GM12878 (cell line): ENCODE measurements around the gene REEP3. TPM values are rescaled to one million over a fixed set of nuclear protein-coding genes. Genes with fewer than 3 reads are reported as not detected.

Source experiments
- ATAC-seq: fragments of 200-7000 bp; cut with Tn5 transposase; 3 replicates; pipeline ENCODE4 v1.9.1; 2020; ENCODE audit warnings: mild to moderate bottlenecking, moderate library complexity
- BruUV-seq: library from RNA; stranded (reverse); fragments of 400-500 nt; replicated peaks from 2 replicates; lab custom pipeline; 2021; lab: Mats Ljungman, UMichigan
- CTCF ChIA-PET: fragments of 300-600 bp; sonication (Branson Sonifier 250); formaldehyde crosslinking; extraction: SDS; loops from one replicate; lab custom pipeline; 2021; ENCODE audit warnings: inconsistent platforms; lab: Yijun Ruan, JAX
- POLR2A ChIA-PET: fragments of 350-600 bp; formaldehyde crosslinking; extraction: SDS; loops from one replicate; lab custom pipeline; 2021; ENCODE audit warnings: inconsistent platforms; lab: Charles Lee
- RAD21 ChIA-PET: fragments of 300-600 bp; sonication (Branson Sonifier 250); formaldehyde crosslinking; loops from one replicate; lab custom pipeline; 2023; ENCODE audit warnings: antibody characterized with exemption; ENCODE audit not compliant: unreplicated experiment; lab: Charles Lee
- SMC1A ChIA-PET: fragments of 300-600 bp; sonication (Branson Sonifier 250); formaldehyde crosslinking; loops from one replicate; lab custom pipeline; 2023; ENCODE audit not compliant: unreplicated experiment, uncharacterized antibody; lab: Charles Lee
- DNase-seq: peaks from one replicate; pipeline ENCODE4 v3.0.0-alpha.2; 2011; ENCODE audit warnings: low read depth, low spot score
- FAIRE-seq: peaks from 3 replicates; lab custom pipeline; 2011; peaks lifted over from hg19 to GRCh38; lab: Jason Lieb, UNC
- H2AFZ ChIP-seq: 2 replicates; pipeline ENCODE4 v1.6.0; 2011; ENCODE audit warnings: low read depth, low read length, control low read depth; ENCODE audit not compliant: control insufficient read depth
- H3K27ac ChIP-seq: 2 replicates; pipeline ENCODE4 v1.5.1; 2011; ENCODE audit warnings: control low read depth; ENCODE audit not compliant: control insufficient read depth, insufficient read depth
- H3K27me3 ChIP-seq, 2 experiments: replicated peaks in 1 of 2; 2 replicates each; pipeline versions ENCODE4 v1.6.0 to v1.6.1; 2011; ENCODE audit warnings: low read length in 1 of 2; ENCODE audit not compliant: control insufficient read depth in 2 of 2, insufficient read depth in 2 of 2
- H3K36me3 ChIP-seq, 2 experiments: 2 replicates each; pipeline ENCODE4 v1.5.1; 2011; ENCODE audit warnings: low read length in 1 of 2; ENCODE audit not compliant: control insufficient read depth in 2 of 2, insufficient read depth in 2 of 2
- H3K4me1 ChIP-seq: 2 replicates; pipeline ENCODE4 v1.6.1; 2011; ENCODE audit warnings: mild to moderate bottlenecking, low read length, moderate library complexity, mixed read lengths; ENCODE audit not compliant: control insufficient read depth, insufficient read depth
- H3K4me2 ChIP-seq: 2 replicates; pipeline ENCODE4 v1.6.0; 2011; ENCODE audit warnings: control low read depth; ENCODE audit not compliant: control insufficient read depth, insufficient read depth
- H3K4me3 ChIP-seq: fragments of 200-600 bp; sonication (generic); 2 replicates; pipeline ENCODE4 v1.5.1; 2016
- H3K79me2 ChIP-seq: 2 replicates; pipeline ENCODE4 v1.6.0; 2011; ENCODE audit warnings: low read length; ENCODE audit not compliant: control insufficient read depth, insufficient read depth
- H3K9ac ChIP-seq: 2 replicates; pipeline ENCODE4 v1.8.0; 2011; ENCODE audit warnings: low read length, control low read depth, mixed read lengths; ENCODE audit not compliant: control insufficient read depth, insufficient read depth
- H3K9me3 ChIP-seq: replicated peaks from 3 replicates; pipeline ENCODE4 v1.5.1; 2011; ENCODE audit warnings: mild to moderate bottlenecking, low read length; ENCODE audit not compliant: control insufficient read depth, insufficient read depth
- H4K20me1 ChIP-seq: 2 replicates; pipeline ENCODE4 v1.6.0; 2011; ENCODE audit not compliant: control insufficient read depth, insufficient read depth
- CREB1 ChIP-seq: IDR thresholded peaks from 2 replicates; pipeline ENCODE4 v1.6.1; 2012; ENCODE audit warnings: low read depth, mild to moderate bottlenecking, inconsistent platforms
- EED ChIP-seq: sonication (generic); IDR thresholded peaks from 2 replicates; pipeline ENCODE4 v1.6.1; 2016; ENCODE audit warnings: antibody characterized with exemption, low read depth
- EGR1 ChIP-seq, 2 experiments: IDR thresholded peaks; 1 replicate in 1 of 2; 2 replicates in 1 of 2; pipeline ENCODE4 v1.6.1; 2011 to 2012; ENCODE audit warnings: low read depth in 2 of 2, low read length in 2 of 2, borderline replicate concordance in 1 of 2, mild to moderate bottlenecking in 1 of 2, moderate library complexity in 1 of 2
- ETV6 ChIP-seq, 2 experiments: fragments of 450-650 bp in 1 of 2; IDR thresholded peaks in 1 of 2; conservative IDR thresholded peaks in 1 of 2; 2 replicates each; pipeline ENCODE4 v1.6.1; 2014; ENCODE audit warnings: antibody characterized with exemption in 1 of 2, borderline replicate concordance in 1 of 2, low read depth in 1 of 2, mild to moderate bottlenecking in 1 of 2, moderate library complexity in 1 of 2
- IRF4 ChIP-seq: IDR thresholded peaks from 2 replicates; pipeline ENCODE4 v1.6.1; 2011; ENCODE audit warnings: low read depth, low read length
- KLF5 ChIP-seq: fragments of 450-650 bp; IDR thresholded peaks from 2 replicates; pipeline ENCODE4 v1.6.1; 2014; ENCODE audit warnings: mild to moderate bottlenecking; ENCODE audit not compliant: partially characterized antibody
- NR2C2 ChIP-seq: IDR thresholded peaks from 2 replicates; pipeline ENCODE4 v1.6.1; 2011; ENCODE audit warnings: borderline replicate concordance, low read depth; ENCODE audit not compliant: control insufficient read depth, insufficient read length
- STAT1 ChIP-seq: fragments of 450-650 bp; conservative IDR thresholded peaks from 2 replicates; pipeline ENCODE4 v1.6.1; 2014; ENCODE audit warnings: antibody characterized with exemption, mild to moderate bottlenecking
- TAF1 ChIP-seq: IDR thresholded peaks from 2 replicates; pipeline ENCODE4 v1.6.1; 2011; ENCODE audit warnings: mild to moderate bottlenecking, low read depth, low read length, borderline replicate concordance
- TBL1XR1 ChIP-seq: IDR thresholded peaks from 2 replicates; pipeline ENCODE4 v1.6.1; 2012; ENCODE audit warnings: low read depth, low read length, improper control_type of control experiment
- WGBS: methylation state at CpG from one replicate; pipeline ENCODE4 v1.1.6; 2016; ENCODE audit warnings: low lambda C conversion rate; ENCODE audit not compliant: insufficient replicate concordance, insufficient coverage; ENCODE audit errors: missing lambda C conversion rate; 5-methylcytosine and 5-hydroxymethylcytosine counted together
- in situ Hi-C: fragments of 300-500 bp; cut with MboI; formaldehyde crosslinking; loops from 9 replicates; pipeline ENCODE4 v1.14.3; 2018; ENCODE audit warnings: mixed read lengths
- intact Hi-C: fragments of 100-400 bp; cut with micrococcal nuclease; formaldehyde crosslinking; loops from one replicate; pipeline ENCODE4 v1.14.2; 2022; ENCODE audit not compliant: unreplicated experiment
- polyA plus RNA-seq, 11 experiments: library from polyadenylated mRNA; depleted of rRNA in 4 of 11; unstranded in 6 of 11; stranded (reverse) in 5 of 11; fragments of >200 nt; fragmentation: Nextera tagmentation in 4 of 11; fragmentation: Illumina TruSeq in 1 of 11; extraction: Ambion mirVana in 4 of 11; extraction: Trizol in 1 of 11; gene quantifications; 1 replicate in 1 of 11; 2 replicates in 10 of 11; pipeline versions ENCODE4 v1.2.1 to v1.2.3, GENCODE V29; 2011 to 2016; ENCODE audit warnings: inconsistent platforms in 2 of 11, missing spikeins in 2 of 11, low read depth in 1 of 11
- total RNA-seq, 4 experiments: library from RNA; depleted of rRNA in 3 of 4; stranded (reverse); fragments of >200 nt in 3 of 4; fragmentation: Illumina TruSeq in 1 of 4; extraction: Trizol in 1 of 4; gene quantifications; 2 replicates each; pipeline versions ENCODE4 v1.2.1 to v1.2.3, GENCODE V29; 2013 to 2021
- TF ChIP-seq, protein P1 (sequence below): fragments of 450-650 bp; formaldehyde crosslinking; IDR thresholded peaks from 2 replicates; pipeline ENCODE4 v1.4.0; 2020; ENCODE audit warnings: mild to moderate bottlenecking, moderate library complexity
- TF ChIP-seq, protein P2 (sequence below): IDR thresholded peaks from 2 replicates; pipeline ENCODE4 v1.6.1; 2011; ENCODE audit warnings: low read depth, mild to moderate bottlenecking, low read length, moderate library complexity, borderline replicate concordance; ENCODE audit errors: extremely low read depth

The REEP3 gene
- total and polyA plus RNA-seq, 10 of the 15 experiments (the other 5 are each of a cell fraction or from before 2014, with no cell fraction given) = 4.9 to 25.9 (median 16.2) TPM

DNA sequence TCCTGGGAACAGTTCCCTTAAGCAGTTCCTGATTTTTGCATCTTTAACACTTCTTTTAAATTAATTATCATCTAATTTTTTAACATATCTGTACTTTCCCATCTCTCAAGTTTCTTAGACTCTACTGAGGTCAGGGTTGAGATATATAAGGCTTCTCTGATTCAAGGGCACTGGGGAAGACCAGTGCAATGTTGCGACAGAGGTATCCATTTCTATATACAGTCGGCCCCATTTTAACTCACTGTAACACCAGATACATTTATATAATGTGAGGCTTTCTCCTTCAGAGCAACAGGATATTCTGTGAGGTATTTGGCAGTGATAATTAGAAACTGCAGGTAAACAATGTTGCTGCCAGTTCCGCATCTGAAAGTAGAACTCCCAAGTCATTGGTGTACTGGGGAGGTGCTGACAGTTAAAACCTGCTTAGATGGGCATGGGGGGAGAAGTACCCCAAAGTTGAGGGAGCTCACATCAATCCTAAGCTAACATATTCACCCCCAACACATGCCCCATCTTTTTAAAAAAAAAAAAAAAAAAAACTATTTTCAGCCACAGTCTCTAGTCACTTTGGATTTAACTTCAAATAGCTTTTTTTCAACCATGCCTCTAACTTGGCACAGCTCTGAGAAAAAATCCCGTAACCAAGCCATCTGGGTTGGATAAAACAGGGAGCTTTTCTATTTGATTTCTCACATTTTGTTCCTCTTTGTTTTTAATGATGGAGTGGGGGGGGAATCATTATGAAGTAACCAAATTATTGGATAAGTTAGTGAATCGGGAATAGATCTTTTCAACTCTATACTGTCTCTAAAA, 62.9 kb downstream of the REEP3 start:
- no peak for TF ChIP-seq IRF4
- in situ Hi-C loops (no loop called here), intact Hi-C loops (no loop called here)
- H3K79me2 ChIP-seq = no peaks in the 10 kb centered on the region
- no peaks in the 10 kb centered on the region for H3K27me3 ChIP-seq
- no peak overlapping the region for H3K4me2 ChIP-seq
- WGBS = 93% methylated on average over 5 of the region's 5 CpGs
- no peak overlapping the region for H2AFZ ChIP-seq
- ChIA-PET POLR2A (no interaction called here), RAD21 (no interaction called here), SMC1A (interaction anchor here (0.6 to 1.1 kb wide), 5 partner anchors 10 to 408 kb away, joined by 3 to 4 read pairs (median 3); no protein-coding TSS in a partner anchor), CTCF (interaction anchor here (0.6 to 1.0 kb wide), 2 partner anchors 136 to 412 kb away, joined by 3 read pairs; no protein-coding TSS in a partner anchor)
- no peaks in the 10 kb centered on the region for H3K4me1 ChIP-seq
- no peak for ATAC-seq
- no peak overlapping the region for H3K9ac ChIP-seq
- DNase-seq = no peak
- FAIRE-seq = no peak
- BruUV-seq = no TSS peak
- H3K4me3 ChIP-seq = no peak overlapping the region
- no peaks in the 10 kb centered on the region for H3K36me3 ChIP-seq
- H4K20me1 ChIP-seq = no peaks in the 10 kb centered on the region
- H3K27ac ChIP-seq = no peak overlapping the region
- H3K9me3 ChIP-seq = no peaks in the 10 kb centered on the region

DNA sequence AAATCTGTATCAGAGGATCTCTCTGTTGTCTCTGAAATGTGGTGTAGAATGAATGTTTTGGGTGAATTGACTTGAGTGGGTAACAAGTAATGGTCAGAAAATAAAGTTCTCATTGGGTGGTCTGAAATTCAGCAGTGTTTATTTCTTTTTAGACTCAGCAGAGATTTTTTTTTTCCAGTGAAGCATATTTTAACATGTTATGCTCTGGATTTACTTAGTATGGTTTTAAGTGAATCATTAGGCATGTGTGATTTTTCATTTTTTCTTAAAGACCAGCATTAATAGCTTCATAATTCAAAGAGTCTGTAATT, 63.5 kb downstream of the REEP3 start:
- Histone ChIP-seq H3K27me3 (no peaks in the 10 kb centered on the region), H3K27ac (no peak overlapping the region), H3K4me2 (no peak overlapping the region), H3K4me1 (no peaks in the 10 kb centered on the region), H3K79me2 (no peaks in the 10 kb centered on the region), H3K4me3 (no peak overlapping the region), H4K20me1 (no peaks in the 10 kb centered on the region), H2AFZ (no peak overlapping the region), H3K9me3 (no peaks in the 10 kb centered on the region), H3K9ac (no peak overlapping the region), H3K36me3 (no peaks in the 10 kb centered on the region)
- FAIRE-seq (no peak), DNase-seq (no peak), ATAC-seq (no peak)
- ChIA-PET RAD21 (no interaction called here), CTCF (interaction anchor here (0.6 to 1.0 kb wide), 2 partner anchors 136 to 413 kb away, joined by 3 read pairs; no protein-coding TSS in a partner anchor), SMC1A (interaction anchor here (0.6 to 1.1 kb wide), 3 partner anchors 11 to 63 kb away, joined by 3 to 4 read pairs (median 3); no protein-coding TSS in a partner anchor), POLR2A (no interaction called here)
- in situ Hi-C loops (no loop called here), intact Hi-C loops (no loop called here)
- no TSS peak for BruUV-seq
- no peak for TF ChIP-seq EGR1 (IDR thresholded peaks at IDR 0.05; ENCODE audit: borderline replicate concordance in 1 of 2, low read depth in 2 of 2, low read length in 2 of 2)
- TF ChIP-seq NR2C2 = no peak
- no peak for TF ChIP-seq TBL1XR1
- no peak for TF ChIP-seq STAT1
- no peak for TF ChIP-seq CREB1
- TF ChIP-seq, protein P1, sequence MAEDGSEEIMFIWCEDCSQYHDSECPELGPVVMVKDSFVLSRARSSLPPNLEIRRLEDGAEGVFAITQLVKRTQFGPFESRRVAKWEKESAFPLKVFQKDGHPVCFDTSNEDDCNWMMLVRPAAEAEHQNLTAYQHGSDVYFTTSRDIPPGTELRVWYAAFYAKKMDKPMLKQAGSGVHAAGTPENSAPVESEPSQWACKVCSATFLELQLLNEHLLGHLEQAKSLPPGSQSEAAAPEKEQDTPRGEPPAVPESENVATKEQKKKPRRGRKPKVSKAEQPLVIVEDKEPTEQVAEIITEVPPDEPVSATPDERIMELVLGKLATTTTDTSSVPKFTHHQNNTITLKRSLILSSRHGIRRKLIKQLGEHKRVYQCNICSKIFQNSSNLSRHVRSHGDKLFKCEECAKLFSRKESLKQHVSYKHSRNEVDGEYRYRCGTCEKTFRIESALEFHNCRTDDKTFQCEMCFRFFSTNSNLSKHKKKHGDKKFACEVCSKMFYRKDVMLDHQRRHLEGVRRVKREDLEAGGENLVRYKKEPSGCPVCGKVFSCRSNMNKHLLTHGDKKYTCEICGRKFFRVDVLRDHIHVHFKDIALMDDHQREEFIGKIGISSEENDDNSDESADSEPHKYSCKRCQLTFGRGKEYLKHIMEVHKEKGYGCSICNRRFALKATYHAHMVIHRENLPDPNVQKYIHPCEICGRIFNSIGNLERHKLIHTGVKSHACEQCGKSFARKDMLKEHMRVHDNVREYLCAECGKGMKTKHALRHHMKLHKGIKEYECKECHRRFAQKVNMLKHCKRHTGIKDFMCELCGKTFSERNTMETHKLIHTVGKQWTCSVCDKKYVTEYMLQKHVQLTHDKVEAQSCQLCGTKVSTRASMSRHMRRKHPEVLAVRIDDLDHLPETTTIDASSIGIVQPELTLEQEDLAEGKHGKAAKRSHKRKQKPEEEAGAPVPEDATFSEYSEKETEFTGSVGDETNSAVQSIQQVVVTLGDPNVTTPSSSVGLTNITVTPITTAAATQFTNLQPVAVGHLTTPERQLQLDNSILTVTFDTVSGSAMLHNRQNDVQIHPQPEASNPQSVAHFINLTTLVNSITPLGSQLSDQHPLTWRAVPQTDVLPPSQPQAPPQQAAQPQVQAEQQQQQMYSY (CRISPR knock-in tag) = no peak
- TF ChIP-seq EED = no peak
- TF ChIP-seq ETV6 (conservative IDR thresholded peaks at IDR 0.05 in 1 of 2, IDR thresholded peaks at IDR 0.05 in 1 of 2; ENCODE audit: borderline replicate concordance in 1 of 2, low read depth in 1 of 2) = no peak
- TF ChIP-seq KLF5 = no peak
- TF ChIP-seq, protein P2, sequence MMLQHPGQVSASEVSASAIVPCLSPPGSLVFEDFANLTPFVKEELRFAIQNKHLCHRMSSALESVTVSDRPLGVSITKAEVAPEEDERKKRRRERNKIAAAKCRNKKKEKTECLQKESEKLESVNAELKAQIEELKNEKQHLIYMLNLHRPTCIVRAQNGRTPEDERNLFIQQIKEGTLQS = no peak
- TF ChIP-seq TAF1 = no peak
